Measurements from ENCODE around the gene AGAP1. TPM values are rescaled to one million over a fixed set of nuclear protein-coding genes. Genes with fewer than 3 reads are reported as not detected.

The AGAP1 gene
- total RNA-seq, 1 donor from 2014 or later: 36.2 TPM

- Histone ChIP-seq H3K4me1 (no peaks in the 10 kb centered on the region), H3K27ac (no peak overlapping the region), H3K36me3 (no peaks in the 10 kb centered on the region), H3K4me3 (no peak overlapping the region), H3K9me3 (no peaks in the 10 kb centered on the region), H3K27me3 (ENCODE audit: low read depth) (no peaks in the 10 kb centered on the region)
- TF ChIP-seq CTCF (IDR thresholded peaks at IDR 0.05): no peak
- no peak for ATAC-seq
- no peak for DNase-seq
- intact Hi-C loops (cut with DNase I): no loop called here
Measured at GRCh38 chr2:236008006-236008405, 514.2 kb downstream of the AGAP1 start.

GRCh38 chr2:236008857-236009256, 515.0 kb downstream of the AGAP1 start:
- Histone ChIP-seq H3K36me3 (no peaks in the 10 kb centered on the region), H3K27me3 (ENCODE audit: low read depth) (no peaks in the 10 kb centered on the region), H3K4me3 (no peak overlapping the region), H3K9me3 (no peaks in the 10 kb centered on the region), H3K27ac (no peak overlapping the region), H3K4me1 (no peaks in the 10 kb centered on the region)
- TF ChIP-seq CTCF (IDR thresholded peaks at IDR 0.05): no peak
- no peak for ATAC-seq
- DNase-seq: no peak
- intact Hi-C loops (cut with DNase I): no loop called here

- Histone ChIP-seq H3K27ac (no peak overlapping the region), H3K36me3 (no peaks in the 10 kb centered on the region), H3K9me3 (no peaks in the 10 kb centered on the region), H3K4me3 (no peak overlapping the region), H3K27me3 (ENCODE audit: low read depth) (no peaks in the 10 kb centered on the region), H3K4me1 (no peaks in the 10 kb centered on the region)
- intact Hi-C loops (cut with DNase I): no loop called here
- DNase-seq (no peak), ATAC-seq (no peak)
- no peak for TF ChIP-seq CTCF (IDR thresholded peaks at IDR 0.05)
Measured at GRCh38 chr2:236010920-236011685, 517.3 kb downstream of the AGAP1 start.

- Histone ChIP-seq H3K4me1 (no peaks in the 10 kb centered on the region), H3K9me3 (no peaks in the 10 kb centered on the region), H3K4me3 (no peak overlapping the region), H3K36me3 (no peaks in the 10 kb centered on the region), H3K27ac (no peak overlapping the region), H3K27me3 (ENCODE audit: low read depth) (no peaks in the 10 kb centered on the region)
- DNase-seq (no peak), ATAC-seq (peak; percentile 77 to 80)
- no peak for TF ChIP-seq CTCF (IDR thresholded peaks at IDR 0.05)
- intact Hi-C loops (cut with DNase I): no loop called here
Measured at GRCh38 chr2:236012155-236012554, 518.3 kb downstream of the AGAP1 start.

GRCh38 chr2:236014408-236015131, 520.7 kb downstream of the AGAP1 start:
- Histone ChIP-seq H3K27me3 (ENCODE audit: low read depth) (no peaks in the 10 kb centered on the region), H3K36me3 (peaks cover 2% of the 10 kb centered on the region), H3K27ac (no peak overlapping the region), H3K4me1 (no peaks in the 10 kb centered on the region), H3K4me3 (no peak overlapping the region), H3K9me3 (no peaks in the 10 kb centered on the region)
- intact Hi-C loops (cut with DNase I): no loop called here
- ATAC-seq: no peak
- no peak for DNase-seq
- no peak for TF ChIP-seq CTCF (IDR thresholded peaks at IDR 0.05)

Measured in lower lobe of right lung (tissue), 2 donors.